ENCODE measurements around the gene TRMT1.
"Not testable (repeated sequence)": the region's sequence is repeated elsewhere in the genome, so short reads cannot be mapped to it uniquely, and the experiment has no call there.

The TRMT1 gene

DNA sequence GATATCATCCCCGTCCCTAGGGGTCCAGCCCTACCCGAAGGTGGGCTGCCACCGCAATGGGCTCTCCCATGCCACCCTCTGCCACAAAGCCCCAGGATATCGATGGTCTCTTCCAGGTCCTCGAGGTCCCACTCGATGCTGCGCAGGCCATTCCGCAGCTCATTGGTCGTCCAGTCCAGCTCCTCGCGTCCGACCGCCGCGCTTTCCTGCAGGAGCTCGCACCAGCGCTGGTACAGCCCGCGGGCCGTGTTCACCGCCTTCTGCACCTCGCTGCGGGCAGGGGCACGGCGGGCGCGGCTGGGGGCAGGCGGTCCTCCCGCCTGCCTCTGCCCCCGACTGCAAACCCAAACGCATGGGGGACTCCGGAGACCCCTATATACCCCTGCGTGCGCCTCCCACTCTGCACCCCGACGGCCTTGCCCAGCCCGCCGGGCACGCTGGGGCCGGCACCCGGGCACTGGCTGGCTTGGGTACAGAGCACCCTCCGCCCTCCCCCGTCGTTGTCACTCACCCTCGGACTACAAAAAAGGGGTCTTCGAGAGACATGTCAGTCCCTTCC lies 33.2 kb upstream of the TRMT1 start:
- peak overlapping the region; percentile 95 for H3K4me3 ChIP-seq (ENCODE audit: low read depth, low read length)
- in situ Hi-C loops (cut with HindIII; ENCODE audit: low sequenced_read_pairs), result no loop called here
- TF ChIP-seq, protein P1, sequence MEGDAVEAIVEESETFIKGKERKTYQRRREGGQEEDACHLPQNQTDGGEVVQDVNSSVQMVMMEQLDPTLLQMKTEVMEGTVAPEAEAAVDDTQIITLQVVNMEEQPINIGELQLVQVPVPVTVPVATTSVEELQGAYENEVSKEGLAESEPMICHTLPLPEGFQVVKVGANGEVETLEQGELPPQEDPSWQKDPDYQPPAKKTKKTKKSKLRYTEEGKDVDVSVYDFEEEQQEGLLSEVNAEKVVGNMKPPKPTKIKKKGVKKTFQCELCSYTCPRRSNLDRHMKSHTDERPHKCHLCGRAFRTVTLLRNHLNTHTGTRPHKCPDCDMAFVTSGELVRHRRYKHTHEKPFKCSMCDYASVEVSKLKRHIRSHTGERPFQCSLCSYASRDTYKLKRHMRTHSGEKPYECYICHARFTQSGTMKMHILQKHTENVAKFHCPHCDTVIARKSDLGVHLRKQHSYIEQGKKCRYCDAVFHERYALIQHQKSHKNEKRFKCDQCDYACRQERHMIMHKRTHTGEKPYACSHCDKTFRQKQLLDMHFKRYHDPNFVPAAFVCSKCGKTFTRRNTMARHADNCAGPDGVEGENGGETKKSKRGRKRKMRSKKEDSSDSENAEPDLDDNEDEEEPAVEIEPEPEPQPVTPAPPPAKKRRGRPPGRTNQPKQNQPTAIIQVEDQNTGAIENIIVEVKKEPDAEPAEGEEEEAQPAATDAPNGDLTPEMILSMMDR (IDR thresholded peaks at IDR 0.05; ENCODE audit: low read depth, low read length, missing control alignments), result no peak
- DNase-seq (ENCODE audit: low read depth), result no peak

DNA sequence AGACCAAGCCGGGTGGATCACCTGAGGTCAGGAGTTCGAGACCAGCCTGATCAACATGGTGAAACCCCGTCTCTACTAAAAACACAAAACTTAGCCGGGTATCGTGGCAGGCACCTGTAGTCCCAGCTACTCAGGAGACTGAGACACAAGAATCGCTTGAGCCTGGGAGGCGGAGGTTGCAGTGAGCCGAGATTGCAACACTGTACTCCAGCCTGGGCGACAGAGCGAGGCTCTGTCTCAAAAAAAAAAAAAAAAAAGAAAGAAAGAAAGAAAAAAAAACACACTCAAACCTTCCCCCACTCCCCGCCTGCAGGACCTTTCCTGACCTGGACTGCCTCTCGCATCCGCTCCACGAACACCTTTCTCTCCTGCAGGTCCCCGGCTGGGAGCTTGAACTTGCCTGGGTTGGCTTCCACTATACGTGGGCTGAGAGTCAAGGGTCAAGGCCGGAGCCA lies 32.7 kb upstream of the TRMT1 start:
- in situ Hi-C loops (cut with HindIII; ENCODE audit: low sequenced_read_pairs); DNase-seq (ENCODE audit: low read depth): not testable (repeated sequence)
- H3K4me3 ChIP-seq (ENCODE audit: low read depth, low read length), result peak overlapping the region; percentile 95

DNA sequence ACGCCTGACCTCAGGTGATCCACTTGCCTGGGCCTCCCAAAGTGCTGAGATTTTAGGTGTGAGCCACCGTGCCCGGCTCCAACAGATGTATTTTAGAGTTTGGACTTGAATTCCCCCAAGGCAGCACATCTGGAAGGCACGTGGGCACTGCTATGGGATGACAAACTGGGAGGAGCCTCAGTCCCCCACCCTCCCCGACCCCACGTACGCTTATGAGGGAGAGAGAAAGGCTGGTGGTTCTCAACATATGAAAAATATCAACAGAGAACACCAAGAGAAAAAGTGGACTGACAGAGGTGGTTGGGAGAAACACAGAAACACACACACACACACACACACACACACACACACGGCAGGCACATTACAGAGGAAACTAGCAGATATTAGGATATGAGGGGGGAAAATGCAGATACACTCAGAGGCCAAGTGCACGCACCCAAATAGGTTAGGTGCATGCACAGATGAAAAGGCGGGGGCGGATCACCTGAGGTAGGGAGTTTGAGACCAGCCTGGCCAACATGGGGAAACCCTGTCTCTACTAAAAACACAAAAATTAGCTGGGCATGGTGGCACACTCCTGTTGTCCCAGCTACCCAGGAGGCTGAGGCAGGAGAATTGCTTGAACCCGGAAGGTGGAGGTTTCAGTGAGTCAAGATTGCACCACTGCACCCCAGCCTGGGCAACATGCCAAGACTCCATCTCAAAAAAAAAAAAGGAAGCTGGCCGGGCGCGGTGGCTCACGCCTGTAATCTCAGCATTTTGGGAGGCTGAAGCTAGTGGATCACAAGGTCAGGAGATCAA lies 30.4 kb upstream of the TRMT1 start:
- H3K4me3 ChIP-seq (ENCODE audit: low read depth, low read length), result no peak overlapping the region
- TF ChIP-seq, protein P1 (IDR thresholded peaks at IDR 0.05; ENCODE audit: low read depth, low read length, missing control alignments), result no peak
- no peak for DNase-seq (ENCODE audit: low read depth)
- in situ Hi-C loops (cut with HindIII; ENCODE audit: low sequenced_read_pairs), result no loop called here

DNA sequence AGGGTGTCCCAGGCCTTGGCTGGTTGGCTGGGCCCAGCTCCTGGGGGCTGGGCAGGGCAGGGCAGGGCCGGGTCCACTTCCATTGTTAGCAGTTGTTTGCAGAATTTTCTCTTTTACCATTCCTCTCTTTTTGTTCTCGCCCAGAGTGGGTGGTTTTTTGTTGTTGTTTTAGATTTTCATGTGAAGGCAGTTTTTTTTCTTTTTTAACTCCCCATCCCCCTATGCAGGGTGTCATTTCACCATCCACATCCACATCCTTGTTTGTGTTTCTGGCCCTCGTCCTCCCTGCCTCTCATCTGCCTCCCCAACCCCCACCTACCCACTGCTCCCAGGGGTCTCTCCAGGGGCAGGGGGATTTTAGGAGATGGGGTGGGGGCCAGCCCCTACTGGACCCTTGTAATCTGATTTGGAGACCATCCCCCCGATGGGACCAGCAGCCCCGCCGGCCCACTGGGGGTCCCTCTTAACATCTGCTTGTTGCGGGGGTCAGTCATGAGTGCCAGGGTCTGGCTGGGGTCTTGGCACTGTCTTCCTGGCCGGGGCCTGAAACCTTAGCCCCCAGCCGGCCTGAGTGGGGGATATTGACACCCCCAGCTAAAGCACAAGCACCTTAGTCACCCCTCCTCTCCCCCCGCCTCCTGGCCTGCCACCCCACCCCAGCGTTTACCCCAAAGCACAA lies 23.2 kb upstream of the TRMT1 start:
- DNase-seq (ENCODE audit: low read depth), result no peak
- H3K4me3 ChIP-seq (ENCODE audit: low read depth, low read length), result no peak overlapping the region
- in situ Hi-C loops (cut with HindIII; ENCODE audit: low sequenced_read_pairs), result no loop called here
- TF ChIP-seq, protein P1 (IDR thresholded peaks at IDR 0.05; ENCODE audit: low read depth, low read length, missing control alignments), result no peak

DNA sequence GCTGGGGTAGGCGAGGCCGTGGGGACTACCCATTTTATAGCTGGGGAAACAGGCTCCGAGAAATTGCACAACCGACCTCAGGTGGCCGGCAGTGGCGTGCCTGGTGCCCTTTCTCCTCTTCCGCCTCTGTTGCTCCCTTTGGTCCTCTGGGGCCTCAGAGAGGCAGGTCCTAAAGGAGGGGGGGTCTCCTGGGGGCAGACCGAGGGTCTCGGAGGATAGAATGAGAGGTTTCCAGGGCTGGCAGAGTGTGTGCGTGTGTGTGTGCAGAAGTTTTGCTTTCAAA lies 22.3 kb upstream of the TRMT1 start:
- no peak overlapping the region for H3K4me3 ChIP-seq (ENCODE audit: low read depth, low read length)
- in situ Hi-C loops (cut with HindIII; ENCODE audit: low sequenced_read_pairs), result no loop called here
- DNase-seq (ENCODE audit: low read depth), result no peak
- TF ChIP-seq, protein P1 (IDR thresholded peaks at IDR 0.05; ENCODE audit: low read depth, low read length, missing control alignments), result no peak

DNA sequence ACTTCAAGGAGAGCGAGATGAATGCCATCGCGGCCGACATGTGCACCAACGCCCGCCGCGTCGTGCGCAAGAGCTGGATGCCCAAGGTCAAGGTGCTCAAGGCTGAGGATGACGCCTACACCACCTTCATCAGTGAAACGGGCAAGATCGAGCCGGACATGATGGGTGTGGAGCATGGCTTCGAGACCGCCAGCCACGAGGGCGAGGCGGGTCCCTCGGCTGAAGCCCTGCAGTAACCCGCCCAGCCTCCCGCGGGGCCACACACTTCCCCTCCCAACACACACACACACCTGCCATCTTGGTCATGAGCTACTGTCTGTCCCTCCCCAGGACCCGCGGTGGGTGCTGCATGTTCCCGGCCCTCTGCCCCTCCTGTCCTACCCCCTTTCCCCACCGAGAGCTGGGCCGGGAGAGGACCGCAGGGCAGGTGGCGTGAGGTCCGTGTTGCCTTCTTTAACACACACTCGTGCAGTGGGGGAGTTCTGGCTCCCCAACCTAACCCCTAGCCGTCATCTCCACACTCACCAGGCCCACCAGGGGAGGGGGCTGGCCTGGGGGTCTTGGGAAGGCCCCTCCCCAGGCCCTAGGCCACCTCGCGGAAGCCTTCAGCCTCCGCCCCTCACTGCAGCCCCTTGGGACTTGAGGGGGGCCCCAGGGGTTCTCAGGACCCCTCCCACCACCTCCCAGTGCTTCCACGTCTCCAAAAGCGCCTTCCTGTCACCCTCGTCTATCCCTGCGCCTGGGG lies 21.8 kb upstream of the TRMT1 start:
- TF ChIP-seq, protein P1 (IDR thresholded peaks at IDR 0.05; ENCODE audit: low read depth, low read length, missing control alignments), result no peak
- in situ Hi-C loops (cut with HindIII; ENCODE audit: low sequenced_read_pairs), result no loop called here
- DNase-seq (ENCODE audit: low read depth), result no peak
- no peak overlapping the region for H3K4me3 ChIP-seq (ENCODE audit: low read depth, low read length)

Data from astrocyte of the cerebellum (primary cell).